C4-2B (cell line): ENCODE measurements around the gene GPC5.

ENCODE experiments used
- CTCF ChIP-seq: fragments of 450-650 bp; conservative IDR thresholded peaks from 2 replicates; pipeline ENCODE4 v1.5.1; 2017; ENCODE audit warnings: mild to moderate bottlenecking
- ZFX ChIP-seq: fragments of 450-650 bp; IDR thresholded peaks from 2 replicates; pipeline ENCODE4 v1.6.1; 2017

GRCh38 chr13:92433963-92434362 is 1035.5 kb downstream of the GPC5 start:
- TF ChIP-seq CTCF (no peak), ZFX (no peak)
